ENCODE measurements around the gene PGLYRP3.

- no peak for TF ChIP-seq EP300 (IDR thresholded peaks at IDR 0.05)
- no peak for TF ChIP-seq POLR2A (IDR thresholded peaks at IDR 0.05)
- no peak for TF ChIP-seq POLR2AphosphoS5 (IDR thresholded peaks at IDR 0.05)
- TF ChIP-seq CTCF (IDR thresholded peaks at IDR 0.05): no peak
Measured at GRCh38 chr1:153313288-153313687, 536 bp upstream of the PGLYRP3 start.

Measured in upper lobe of left lung (tissue), 4 donors.